Retinal pigment epithelial cell (primary cell): ENCODE results near the gene LAYN.
A peak's percentile ranks its signal among the peaks of the same experiment; 100 is the strongest.

Experiments
- DNase-seq: peaks from one replicate; pipeline ENCODE4 v3.0.0-alpha.2; 2010; ENCODE audit warnings: low read depth
- H3K4me3 ChIP-seq: 2 replicates; pipeline ENCODE4 v1.5.1; 2011; ENCODE audit warnings: mild to moderate bottlenecking, low read length, control low read depth, moderate library complexity
- TF ChIP-seq, protein P1 (sequence below): conservative IDR thresholded peaks from 2 replicates; pipeline ENCODE4 v1.5.1; 2011; ENCODE audit warnings: low read depth, low read length, control low read depth, inconsistent platforms

The LAYN gene

DNA sequence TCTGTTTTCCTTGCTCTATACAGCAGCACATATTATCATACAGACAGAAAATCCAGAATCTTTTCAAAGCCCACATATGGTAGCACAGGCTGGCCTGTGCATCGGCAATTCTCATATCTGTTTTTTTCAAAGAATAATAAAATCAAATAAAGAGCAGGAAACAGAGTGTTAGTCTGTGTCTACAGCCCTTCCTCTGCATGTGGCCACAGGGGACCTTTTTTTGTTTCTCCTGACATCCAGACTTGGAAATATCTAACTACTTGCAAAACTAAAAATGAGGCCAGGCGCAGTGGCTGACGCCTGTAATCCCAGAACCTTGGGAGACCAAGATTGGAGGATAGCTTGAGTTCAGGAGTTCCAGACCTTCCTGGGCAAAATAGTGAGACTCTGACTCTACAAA is 20.3 kb downstream of the LAYN start:
- no peak for DNase-seq
- TF ChIP-seq, protein P1, sequence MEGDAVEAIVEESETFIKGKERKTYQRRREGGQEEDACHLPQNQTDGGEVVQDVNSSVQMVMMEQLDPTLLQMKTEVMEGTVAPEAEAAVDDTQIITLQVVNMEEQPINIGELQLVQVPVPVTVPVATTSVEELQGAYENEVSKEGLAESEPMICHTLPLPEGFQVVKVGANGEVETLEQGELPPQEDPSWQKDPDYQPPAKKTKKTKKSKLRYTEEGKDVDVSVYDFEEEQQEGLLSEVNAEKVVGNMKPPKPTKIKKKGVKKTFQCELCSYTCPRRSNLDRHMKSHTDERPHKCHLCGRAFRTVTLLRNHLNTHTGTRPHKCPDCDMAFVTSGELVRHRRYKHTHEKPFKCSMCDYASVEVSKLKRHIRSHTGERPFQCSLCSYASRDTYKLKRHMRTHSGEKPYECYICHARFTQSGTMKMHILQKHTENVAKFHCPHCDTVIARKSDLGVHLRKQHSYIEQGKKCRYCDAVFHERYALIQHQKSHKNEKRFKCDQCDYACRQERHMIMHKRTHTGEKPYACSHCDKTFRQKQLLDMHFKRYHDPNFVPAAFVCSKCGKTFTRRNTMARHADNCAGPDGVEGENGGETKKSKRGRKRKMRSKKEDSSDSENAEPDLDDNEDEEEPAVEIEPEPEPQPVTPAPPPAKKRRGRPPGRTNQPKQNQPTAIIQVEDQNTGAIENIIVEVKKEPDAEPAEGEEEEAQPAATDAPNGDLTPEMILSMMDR, result no peak
- no peak overlapping the region for H3K4me3 ChIP-seq

DNA sequence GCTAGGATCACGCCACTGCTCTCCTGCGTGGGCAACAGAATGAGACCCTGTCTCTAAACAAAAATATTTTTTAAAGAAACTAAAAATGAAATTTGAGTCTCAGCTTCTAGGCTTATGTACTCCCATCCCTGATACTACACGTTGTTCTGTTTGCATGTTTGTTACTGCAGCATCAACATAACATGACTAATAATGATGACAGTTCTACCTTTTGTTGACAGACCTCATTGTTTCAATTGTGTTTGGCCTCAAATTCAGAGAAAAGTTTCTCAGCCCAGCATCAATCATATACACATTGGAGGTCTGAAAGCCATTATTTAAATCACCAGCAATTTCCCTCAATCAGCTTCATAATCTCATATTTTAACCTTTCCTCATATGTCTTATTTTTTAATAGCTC is 20.8 kb downstream of the LAYN start:
- DNase-seq, result no peak
- H3K4me3 ChIP-seq, result no peak overlapping the region
- TF ChIP-seq, protein P1, result no peak

DNA sequence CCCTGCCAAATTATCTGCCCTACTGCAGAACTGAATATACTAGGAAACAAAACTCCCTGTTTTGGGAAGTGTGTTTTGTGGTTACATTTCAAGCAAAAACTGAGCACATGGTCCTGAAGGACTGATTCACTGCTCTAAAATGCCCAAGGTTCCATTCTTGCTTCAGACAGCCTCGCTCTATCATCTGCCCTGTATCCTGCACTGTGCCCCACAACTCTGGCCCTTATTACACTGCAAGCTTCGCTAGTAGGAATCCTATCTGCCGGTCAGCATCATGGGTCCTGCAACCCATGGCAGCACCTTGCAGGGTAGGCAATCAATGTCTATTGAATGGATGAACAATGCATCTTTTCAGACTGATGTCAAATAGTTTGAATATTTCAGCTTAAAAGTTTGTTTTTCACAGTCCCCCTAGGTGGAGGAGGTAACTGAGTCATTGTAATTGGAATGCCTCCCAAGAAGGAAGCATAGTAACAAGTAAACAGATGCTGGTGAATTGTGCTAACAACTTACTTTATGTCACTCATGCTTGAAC is 21.3 kb downstream of the LAYN start:
- peak; percentile 77 for DNase-seq
- no peak overlapping the region for H3K4me3 ChIP-seq
- TF ChIP-seq, protein P1, result no peak

DNA sequence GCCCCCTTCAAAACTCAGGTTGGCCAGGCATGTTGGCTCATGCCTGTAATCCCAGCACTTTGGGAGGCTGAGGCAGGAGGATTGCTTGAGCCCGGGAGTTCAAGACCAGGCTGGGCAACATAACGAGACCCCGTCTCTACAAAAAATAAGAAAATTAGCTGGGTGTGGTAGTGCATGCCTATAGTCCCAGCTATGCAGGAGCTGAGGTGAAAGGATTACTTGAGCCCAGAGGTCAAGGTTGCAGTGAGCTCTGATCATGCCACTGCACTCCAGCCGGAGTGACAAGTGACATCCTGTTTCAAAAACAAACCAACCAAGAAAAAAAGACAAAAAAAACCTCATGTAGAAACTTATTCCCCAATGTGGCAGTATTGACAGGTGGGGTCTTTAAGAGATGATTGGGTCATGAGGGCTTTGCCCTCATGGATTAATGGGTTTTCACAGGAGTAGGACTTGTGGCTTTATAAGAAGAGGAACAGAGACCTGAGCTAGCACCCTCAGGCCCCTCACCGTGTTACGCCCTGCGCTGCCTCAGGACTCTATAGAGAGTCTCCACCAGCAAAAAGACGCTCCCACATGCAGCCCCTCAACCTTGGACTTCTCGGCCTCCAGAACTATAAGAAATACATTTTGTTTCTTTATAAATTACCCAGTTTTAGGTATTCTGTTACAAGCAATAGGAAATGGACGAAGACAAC is 22.3 kb downstream of the LAYN start:
- no peak for DNase-seq
- no peak overlapping the region for H3K4me3 ChIP-seq
- TF ChIP-seq, protein P1, result no peak

DNA sequence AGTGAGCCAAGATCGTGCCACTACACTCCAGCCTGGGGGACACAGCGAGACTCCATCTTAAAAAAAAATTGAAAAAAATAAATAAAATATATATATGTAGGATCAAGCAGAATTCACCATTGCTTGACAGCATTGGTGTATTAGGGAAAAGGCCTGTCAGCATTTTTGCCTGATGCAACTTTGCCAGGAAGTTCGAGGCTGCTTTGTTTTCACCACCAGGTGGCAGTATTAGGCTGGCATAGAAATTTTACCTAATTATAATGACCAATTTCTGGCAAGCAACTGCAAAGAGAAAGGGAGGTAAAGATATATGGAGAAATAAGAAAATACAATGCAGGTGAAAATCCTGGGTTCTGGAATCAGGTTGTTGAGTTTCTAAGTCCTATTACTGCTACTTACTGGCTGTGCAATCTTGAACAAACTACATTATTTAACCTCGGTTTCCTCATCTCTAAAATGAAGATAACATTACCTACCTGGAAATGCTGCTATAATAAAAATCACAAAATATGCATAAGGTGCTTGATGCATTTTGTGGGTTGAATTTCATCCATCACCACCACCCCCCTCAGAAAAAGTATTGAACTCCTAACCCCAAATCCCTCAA is 24.7 kb downstream of the LAYN start:
- peak; percentile 37 for DNase-seq
- no peak overlapping the region for H3K4me3 ChIP-seq
- TF ChIP-seq, protein P1, result peak; percentile 87

DNA sequence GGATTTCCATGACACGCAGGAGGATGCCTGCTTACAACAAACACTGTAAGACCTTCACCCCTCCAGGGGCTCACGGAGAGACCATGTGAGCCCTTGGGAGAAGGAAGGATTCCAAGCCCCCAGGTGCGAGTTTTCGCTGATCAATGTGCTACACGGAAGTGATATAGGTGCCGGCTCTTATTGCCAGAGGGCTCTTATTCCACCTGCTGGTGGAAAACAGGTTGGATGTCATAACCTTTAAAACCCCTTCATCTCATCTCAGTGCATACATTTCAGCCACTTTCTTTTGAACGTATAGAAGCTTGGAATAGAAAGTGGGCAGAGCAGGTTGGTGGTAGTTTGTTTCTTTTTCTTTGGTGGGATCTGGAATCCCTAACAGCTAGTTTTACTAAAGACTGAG is 25.8 kb downstream of the LAYN start:
- no peak for DNase-seq
- H3K4me3 ChIP-seq, result no peak overlapping the region
- TF ChIP-seq, protein P1, result no peak

DNA sequence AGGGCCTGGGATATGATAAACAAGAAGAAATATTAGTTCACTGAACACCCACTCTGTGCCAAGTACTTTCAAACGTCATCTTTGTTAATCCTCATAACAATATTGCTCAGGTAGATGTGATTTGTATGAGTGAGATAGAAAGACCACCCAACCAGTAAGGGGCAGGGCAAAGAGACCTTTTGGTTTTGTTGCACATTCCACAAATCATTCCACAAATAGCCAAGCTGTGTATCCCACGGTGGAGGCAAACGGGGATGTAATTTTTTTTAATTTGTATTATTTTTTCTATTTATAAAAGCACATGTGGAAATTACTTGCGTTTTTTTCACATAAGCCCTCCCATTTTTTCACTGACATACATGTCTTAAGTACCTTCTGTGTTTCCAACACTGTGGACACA is 29.0 kb downstream of the LAYN start:
- TF ChIP-seq, protein P1, result no peak
- no peak overlapping the region for H3K4me3 ChIP-seq
- DNase-seq, result no peak
